NOMO-1 treated with dmso at 0.1 percent for 144 hours (cell line): Measurements from ENCODE around the gene CRABP1.

ENCODE experiments used
- DNase-seq: peaks from one replicate; lab custom pipeline; 2025; ENCODE audit not compliant: unreplicated experiment; lab: John Stamatoyannopoulos, UW

The CRABP1 gene

DNA sequence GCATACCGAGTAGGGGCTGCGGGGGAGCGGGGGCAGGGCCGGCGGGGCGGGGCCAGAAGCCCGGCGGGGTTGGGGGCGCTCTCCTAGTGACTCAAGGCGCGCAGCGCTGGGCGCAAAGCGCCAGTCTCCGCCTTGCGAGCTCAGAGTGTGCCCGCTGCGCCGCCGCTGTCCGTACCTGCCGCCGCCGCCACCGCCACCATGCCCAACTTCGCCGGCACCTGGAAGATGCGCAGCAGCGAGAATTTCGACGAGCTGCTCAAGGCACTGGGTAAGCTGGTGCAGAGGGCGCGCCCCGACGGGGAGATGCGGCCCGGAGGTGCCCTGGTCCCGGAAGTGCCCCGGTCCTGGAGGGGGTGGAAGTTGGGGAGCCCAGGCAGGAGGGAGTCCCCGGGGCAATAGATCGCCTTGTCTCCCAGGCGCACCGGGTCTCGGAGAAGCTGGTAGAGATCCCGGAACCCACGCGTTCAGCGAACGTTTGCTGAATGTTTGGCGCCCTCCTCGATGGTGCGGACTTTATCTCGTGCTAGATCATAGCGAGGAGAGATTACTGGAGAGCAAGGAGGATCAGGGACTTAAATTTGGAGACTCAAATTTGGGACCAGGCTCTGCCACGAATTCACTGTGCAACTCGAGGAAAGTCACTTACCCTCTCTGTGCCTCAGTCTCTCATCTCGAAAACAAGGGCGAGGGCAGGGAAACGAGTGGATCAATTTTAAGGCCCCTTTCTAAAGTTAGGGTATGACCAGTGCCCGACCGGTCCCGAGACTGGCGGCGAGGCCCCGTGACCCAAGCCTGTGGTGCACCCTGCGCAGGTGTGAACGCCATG is at the start of gene CRABP1:
Gene CRABP1 (plus strand): TSS at position 123 of the 826 bp plus-strand sequence. CDS start 76 bp downstream, at position 199.
- DNase-seq, result no peak

- no peak for DNase-seq
Observed at GRCh38 chr15:78291052-78291451, 49.1 kb upstream of the CRABP1 start.

DNA sequence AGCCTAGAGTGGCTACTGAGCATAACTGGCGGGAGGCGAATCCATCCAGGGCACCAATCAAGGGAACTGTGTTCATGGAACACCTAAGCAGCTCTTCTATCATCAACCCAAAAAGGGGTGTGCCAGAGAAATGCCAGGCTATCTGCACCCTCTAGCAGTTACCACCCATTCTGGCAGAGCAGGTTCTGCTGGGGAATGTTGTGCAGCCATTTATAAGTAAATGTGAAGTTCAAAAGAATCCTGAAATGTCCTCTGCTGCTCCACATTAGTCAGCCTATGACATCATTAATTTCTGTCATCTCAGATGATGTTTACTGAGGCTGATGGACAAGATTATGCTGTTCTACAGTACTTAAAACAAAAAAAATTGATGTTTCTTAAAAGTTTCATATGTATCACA is 48.5 kb upstream of the CRABP1 start:
- no peak for DNase-seq

DNA sequence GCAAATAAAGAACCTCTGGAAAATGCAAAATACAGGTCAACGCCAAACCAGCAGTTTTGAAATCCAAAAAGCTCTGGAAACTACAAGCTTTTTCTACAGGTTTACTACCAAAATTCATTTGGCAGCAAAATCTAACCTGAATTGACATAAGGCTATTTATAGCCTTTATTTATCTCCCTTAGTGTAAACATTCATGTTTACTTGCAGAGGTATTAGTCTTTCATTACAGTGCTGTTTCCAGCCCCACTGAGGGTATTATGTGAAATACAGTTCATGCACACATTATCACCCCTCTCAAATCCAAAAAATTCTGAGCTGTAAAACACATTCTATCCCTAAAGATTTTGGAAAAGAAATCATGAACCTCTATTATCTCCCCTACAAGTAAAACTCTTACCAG is 47.9 kb upstream of the CRABP1 start:
- no peak for DNase-seq

DNA sequence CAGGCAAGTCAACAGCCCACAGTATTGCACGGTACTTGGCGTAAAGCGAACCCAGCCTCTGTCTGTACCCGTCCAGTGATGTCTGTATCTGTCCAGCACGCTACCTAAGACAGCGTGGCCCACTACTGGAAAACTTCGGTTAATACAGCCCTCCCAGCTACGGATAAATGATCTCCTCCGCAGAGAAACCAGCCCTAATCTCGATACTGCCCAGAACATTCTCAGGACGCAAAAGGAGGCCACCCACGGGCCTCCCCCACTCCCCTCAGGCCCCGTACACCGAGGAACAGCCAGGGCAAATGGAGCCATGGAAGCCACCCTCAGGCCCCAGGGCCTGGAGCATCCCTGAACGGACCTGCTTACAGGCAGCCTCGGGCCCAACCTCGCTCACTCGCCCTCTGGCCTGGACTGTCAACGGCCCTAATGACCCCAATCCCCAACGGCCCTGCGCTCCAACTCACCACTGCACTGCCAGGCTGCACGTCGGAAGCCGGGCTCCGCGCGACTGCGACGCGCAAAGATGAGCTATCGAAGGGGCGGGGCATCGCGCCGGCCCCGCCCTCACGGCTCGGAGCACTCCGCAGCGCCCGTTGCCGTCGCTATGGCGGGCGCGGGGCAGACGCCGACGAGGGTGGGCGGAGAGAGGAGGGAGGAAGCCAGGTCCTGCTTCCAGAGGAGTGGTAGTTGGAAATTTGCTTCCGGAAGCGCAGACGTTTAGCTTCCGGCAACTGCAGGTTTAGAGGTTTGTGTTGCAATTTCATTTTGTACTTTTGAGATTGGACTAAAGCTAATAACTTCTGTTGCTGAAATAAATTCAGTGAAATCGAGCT is 40.8 kb upstream of the CRABP1 start, which contains the start of gene SKIC8:
Gene SKIC8 (minus strand): TSS at position 509 of the 830 bp plus-strand sequence. CDS start 3,923 bp downstream, outside the sequence.
- DNase-seq, result peak; percentile 97

GRCh38 chr15:78301326-78301725 is 38.8 kb upstream of the CRABP1 start:
- no peak for DNase-seq

DNA sequence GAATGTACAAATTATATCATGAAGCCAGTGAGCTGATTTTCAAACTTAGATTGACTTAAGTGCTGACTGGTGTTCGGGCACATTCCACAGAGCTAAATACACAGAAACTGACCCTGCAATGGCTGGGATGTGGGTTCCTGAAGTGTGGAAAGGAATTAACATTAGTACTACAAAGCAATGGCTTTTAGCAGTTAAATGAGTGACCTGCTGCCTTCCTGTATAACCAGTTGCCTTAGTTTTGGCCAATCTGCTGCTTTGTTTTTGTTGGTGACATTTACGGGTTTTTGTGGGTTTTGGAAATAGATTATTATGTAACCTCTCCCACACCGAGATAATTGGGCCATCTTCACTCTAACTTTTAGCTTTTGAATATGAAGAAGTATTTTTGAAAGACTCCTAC is 38.3 kb upstream of the CRABP1 start:
- DNase-seq, result peak; percentile 76

- DNase-seq, result no peak
Observed at GRCh38 chr15:78302579-78303312, 37.4 kb upstream of the CRABP1 start.

DNA sequence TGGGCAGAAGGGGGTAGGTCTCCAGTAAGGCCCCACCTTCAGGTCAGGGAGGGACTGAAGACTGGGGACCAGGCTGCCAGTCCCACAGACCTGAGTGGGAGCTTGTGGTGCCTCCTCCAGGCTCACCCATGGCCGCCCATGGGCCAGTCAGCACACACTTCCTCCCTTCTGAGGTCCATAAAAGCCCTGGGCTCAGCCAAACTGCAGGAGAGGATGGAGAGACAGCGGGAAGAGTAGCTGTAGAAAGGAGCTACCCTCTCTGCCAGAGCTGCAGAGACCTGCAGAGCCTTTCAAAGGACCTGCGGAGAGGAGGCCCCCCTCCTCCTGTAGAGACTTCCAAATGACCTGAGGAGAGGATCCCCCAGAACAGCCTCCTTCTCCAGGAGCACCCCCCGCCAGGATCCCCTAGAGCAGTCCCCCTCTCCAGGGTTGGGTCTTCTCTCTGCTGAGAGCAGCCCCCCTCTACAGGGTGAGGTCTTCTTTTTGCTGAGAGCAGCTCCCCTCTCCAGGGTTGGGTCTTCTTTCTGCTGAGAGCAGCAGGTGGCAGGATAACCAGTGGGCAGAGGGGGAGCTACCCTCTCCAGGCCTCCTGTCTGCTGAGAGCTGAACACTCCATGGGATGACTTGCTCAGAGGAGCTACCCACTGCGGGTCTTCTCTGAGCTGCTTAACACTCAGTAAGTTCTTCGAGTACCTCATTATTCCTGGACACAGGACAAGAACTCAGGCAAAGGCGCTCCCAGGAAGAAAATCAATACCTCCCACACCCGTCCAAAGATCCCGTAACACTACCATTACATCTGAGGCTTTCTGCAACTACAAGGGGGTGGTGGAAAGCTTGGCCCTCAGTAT is 35.7 kb upstream of the CRABP1 start:
- no peak for DNase-seq

DNA sequence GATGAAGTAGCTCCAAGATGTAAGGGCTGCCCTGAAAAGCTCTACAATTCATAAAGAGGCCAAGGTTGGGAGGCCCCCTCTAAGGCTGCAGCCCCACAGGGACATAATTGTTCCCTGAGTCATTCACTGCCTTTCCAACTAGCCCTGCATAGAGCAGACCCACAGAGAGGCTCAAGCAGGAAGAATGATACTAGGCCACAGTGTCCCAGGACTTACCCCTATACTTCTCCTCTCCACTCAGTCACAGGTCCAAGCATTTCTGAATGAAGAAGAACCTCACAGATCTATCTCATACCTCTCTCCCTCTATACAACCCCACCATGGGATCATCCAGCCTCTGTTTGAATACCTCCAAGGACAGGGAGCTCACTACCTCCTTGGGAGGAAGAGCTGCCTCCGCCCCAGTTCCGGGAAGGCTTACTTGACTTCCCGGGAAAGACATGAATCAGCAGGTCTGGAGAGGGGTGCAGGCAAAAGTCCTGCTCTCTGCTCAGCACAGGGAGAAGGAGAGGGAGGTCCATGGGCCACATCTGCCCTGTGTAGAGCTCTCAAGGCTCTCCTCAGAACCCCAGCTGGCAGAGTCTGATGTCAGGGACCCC is 33.9 kb upstream of the CRABP1 start:
- DNase-seq, result no peak

DNA sequence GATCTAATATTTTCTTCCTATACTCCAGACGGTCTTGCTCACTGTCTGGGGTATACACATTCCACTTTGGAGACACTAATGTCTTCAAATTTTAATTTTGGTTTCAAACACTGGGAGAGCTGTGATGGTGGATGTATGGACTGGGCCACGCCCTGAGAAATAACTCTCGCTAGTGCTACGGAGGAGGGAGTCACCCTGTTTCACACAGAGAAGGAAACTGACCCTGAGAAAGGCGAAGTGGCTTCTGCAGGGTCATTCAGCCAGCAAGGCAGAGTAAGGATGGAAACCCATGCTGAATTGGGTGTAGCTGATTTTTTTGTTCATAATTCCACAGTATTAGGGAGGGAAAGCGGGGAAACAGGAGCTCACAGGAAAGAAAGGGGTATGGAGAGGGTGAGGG is 32.2 kb upstream of the CRABP1 start:
- no peak for DNase-seq

- DNase-seq, result peak; percentile 51
Observed at GRCh38 chr15:78308422-78309032, 31.6 kb upstream of the CRABP1 start.

- no peak for DNase-seq
Observed at GRCh38 chr15:78311292-78311691, 28.9 kb upstream of the CRABP1 start.

DNA sequence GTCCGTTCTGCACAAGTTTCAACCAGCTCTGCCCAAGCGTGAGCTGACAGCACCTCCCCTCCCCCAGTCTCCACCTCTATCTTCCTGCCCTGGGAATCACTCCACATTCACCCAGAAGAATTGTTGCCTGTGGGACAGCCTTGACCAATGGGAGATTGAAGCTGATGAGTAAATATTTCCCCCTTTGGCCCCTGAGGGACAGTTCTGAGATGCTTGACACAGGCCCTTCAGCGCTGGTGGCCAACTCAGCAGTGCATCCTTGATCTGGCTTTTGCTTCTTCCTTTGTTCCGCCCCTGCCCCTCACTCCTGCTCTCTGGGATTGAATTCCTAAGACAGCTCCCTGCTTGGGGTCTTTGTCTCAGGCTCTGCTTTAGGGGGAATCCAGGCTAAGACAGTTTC is 27.6 kb upstream of the CRABP1 start:
- no peak for DNase-seq

- no peak for DNase-seq
Observed at GRCh38 chr15:78312957-78313356, 27.2 kb upstream of the CRABP1 start.

DNA sequence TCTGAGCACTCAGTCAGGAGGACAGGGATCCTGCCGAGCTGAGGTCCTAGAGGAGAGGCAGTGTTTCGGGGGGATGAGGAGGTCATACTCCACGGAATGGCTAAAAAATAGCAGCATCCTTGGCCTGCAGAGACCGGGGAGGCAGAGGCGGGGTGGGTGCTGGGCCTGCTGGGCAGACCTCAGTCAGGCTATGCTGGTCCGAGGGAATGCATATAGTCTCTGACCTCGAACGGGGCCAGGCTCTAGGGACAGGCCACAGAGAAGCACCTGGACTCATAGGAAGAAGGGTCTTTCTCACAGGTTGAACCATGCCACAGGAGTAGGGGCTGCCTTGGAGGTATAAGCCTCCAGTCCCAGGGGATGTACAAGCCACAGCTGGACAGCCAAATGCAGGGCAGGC is 26.8 kb upstream of the CRABP1 start:
- no peak for DNase-seq

DNA sequence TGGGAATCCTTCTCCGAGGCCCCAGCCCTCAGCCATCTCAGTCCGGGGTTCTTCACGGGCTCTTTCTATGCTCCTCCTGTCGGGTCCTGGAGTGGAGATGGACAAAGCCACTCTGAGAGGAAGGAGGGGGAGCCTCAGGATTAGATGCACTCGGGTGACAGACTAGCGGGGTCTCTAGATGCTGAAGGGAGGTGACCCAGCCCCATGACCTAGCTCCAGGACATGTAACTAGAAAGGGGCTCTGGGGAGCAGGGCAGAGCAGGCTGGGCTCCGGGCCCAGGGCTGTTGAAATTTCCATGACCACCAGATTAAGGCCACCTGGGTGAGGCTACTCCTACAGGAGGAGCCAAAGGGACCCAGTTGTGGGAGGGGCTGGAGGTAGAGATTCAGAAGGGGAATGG is 26.0 kb upstream of the CRABP1 start:
- DNase-seq, result no peak

DNA sequence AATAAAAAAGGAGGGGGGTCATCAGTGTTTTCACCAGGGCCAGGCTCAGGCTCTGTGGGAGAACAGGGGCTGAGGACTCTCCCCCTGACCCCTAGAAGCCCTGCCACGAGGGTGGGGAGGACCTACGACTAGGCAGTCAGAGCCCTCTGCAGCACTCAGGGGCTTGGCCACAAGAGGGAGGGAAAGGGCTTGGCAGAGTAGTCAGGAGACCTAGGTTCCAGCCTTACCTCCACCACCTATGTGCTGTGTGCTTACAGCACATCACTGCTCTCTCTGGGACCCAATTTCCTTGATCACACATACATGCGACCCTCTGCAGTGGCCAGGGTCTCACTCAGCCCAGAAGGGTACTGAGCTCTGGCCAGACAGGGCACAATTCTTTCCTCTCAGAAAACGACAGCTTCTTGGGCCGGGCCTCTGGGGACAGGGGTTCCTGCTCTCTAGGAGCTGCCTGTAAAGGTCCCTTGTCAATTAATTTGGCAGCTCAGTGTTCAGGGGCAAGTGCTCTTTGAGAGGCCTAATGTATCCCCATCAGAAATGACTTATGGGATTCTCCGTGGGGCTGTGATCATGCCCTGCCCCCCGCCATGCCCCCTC is 24.4 kb upstream of the CRABP1 start:
- DNase-seq, result peak; percentile 43
